PFSK-1 (cell line): ENCODE results near the gene UTP11.

Experiments
- FOXP2 ChIP-seq: optimal IDR thresholded peaks from 2 replicates; pipeline ENCODE3; 2011; ENCODE audit warnings: borderline replicate concordance, control low read depth, inconsistent platforms; ENCODE audit not compliant: insufficient read depth; ENCODE audit errors: extremely low read length, extremely low read depth
- POLR2AphosphoS5 ChIP-seq: IDR thresholded peaks from 2 replicates; pipeline ENCODE4 v1.6.1; 2012; ENCODE audit warnings: low read depth, mild to moderate bottlenecking, control low read depth, low read length, moderate library complexity
- REST ChIP-seq, 2 experiments: IDR thresholded peaks; 2 replicates each; pipeline versions ENCODE4 v1.6.1 to v1.8.0; 2011 to 2012; ENCODE audit warnings: low read depth in 2 of 2, low read length in 2 of 2, control low read depth in 1 of 2, inconsistent platforms in 1 of 2, mild to moderate bottlenecking in 1 of 2, moderate library complexity in 1 of 2; ENCODE audit not compliant: insufficient read depth in 1 of 2
- SIN3A ChIP-seq: IDR thresholded peaks from 2 replicates; pipeline ENCODE4 v1.6.1; 2012; ENCODE audit warnings: mild to moderate bottlenecking, low read length, moderate library complexity, borderline replicate concordance; ENCODE audit not compliant: insufficient read depth
- TAF1 ChIP-seq: IDR thresholded peaks from 2 replicates; pipeline ENCODE4 v1.6.1; 2012; ENCODE audit warnings: low read length, control low read depth, borderline replicate concordance; ENCODE audit not compliant: insufficient read depth

Gene UTP11

GRCh38 chr1:38004284-38005108 is 8.0 kb upstream of the UTP11 start:
- TF ChIP-seq REST (IDR thresholded peaks at IDR 0.05; ENCODE audit: insufficient read depth in 1 of 2, low read depth in 2 of 2, low read length in 2 of 2) (no peak), TAF1 (no peak), SIN3A (no peak), POLR2AphosphoS5 (no peak)

GRCh38 chr1:38005195-38006007 is 7.1 kb upstream of the UTP11 start, which contains the start of gene FHL3:
FHL3 (minus strand) TSS chr1:38005514; CDS start chr1:37999412, 6,102 bp downstream.
- TF ChIP-seq TAF1 (0 out of 2 replicates have a peak, but pooled peaks have one; percentile 50), SIN3A (no peak), POLR2AphosphoS5 (peak; percentile 31; the same call in 1 of the 2 replicates)

GRCh38 chr1:38006008-38006828 is 6.3 kb upstream of the UTP11 start:
- TF ChIP-seq FOXP2 (no peak), TAF1 (no peak), REST (IDR thresholded peaks at IDR 0.05; ENCODE audit: insufficient read depth in 1 of 2, low read depth in 2 of 2, low read length in 2 of 2) (no peak), POLR2AphosphoS5 (no peak), SIN3A (no peak)

- TF ChIP-seq SIN3A (no peak), REST (IDR thresholded peaks at IDR 0.05; ENCODE audit: insufficient read depth in 1 of 2, low read depth in 2 of 2, low read length in 2 of 2) (no peak), TAF1 (no peak), POLR2AphosphoS5 (no peak), FOXP2 (no peak)
These were observed 3.3 kb upstream of the UTP11 start for GRCh38 chr1:38009088-38009840.

- TF ChIP-seq TAF1: no peak
These were observed 2.7 kb upstream of the UTP11 start for GRCh38 chr1:38009841-38010180.
